CD4-positive, alpha-beta T cell treated with Interleukin-1 beta for 1 hour (primary cell): Measurements from ENCODE around the gene IFT74.
"Not testable (repeated sequence)": the region's sequence is repeated elsewhere in the genome, so short reads cannot be mapped to it uniquely, and the experiment has no call there.

Experiments
- DNase-seq, 2 donors: peaks; one replicate each; pipeline ENCODE4 v3.0.0-alpha.2; 2020 to 2022

The IFT74 gene

GRCh38 chr9:27085456-27085855 lies 129.2 kb downstream of the IFT74 start:
- DNase-seq: no peak

DNA sequence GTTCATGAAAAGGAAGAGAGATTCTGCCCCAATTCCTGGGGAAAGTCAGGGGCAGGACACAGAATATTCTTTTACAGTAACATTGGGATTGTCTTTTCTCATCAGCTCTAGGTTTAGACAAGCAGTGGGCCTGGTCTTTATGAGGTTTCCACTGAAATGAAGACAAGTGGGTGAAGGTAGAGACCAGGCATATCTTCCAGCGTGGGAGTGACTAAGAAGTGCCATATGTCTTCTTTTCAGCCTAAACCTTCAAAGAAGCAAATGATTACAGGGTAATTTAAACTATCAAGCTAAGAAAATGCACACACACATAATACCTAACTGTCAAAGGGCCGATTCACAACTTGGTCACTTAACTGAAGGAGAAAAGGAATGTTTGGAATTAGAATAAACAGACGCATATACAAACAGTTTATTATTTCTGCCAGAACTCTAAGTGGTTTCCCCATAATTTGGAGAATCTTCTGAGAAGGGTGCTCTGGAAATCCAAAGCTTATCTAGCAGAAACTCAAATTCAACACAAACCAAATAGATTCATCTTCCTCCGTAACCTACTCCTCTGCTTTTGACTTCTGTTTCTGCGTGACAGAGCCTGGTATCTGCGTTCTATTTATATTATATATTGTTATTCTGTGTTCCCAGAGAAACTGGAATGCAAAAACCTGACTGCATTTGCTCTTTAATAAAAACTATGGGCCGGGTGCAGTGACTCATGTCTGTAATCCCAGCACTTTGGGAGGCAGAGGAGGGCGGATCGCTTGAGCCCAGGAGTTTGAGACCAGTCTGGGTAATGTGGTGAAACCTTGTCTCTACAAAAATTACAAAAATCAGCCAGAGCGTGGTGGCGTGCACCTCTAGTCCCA lies 130.8 kb downstream of the IFT74 start:
- DNase-seq: no peak

DNA sequence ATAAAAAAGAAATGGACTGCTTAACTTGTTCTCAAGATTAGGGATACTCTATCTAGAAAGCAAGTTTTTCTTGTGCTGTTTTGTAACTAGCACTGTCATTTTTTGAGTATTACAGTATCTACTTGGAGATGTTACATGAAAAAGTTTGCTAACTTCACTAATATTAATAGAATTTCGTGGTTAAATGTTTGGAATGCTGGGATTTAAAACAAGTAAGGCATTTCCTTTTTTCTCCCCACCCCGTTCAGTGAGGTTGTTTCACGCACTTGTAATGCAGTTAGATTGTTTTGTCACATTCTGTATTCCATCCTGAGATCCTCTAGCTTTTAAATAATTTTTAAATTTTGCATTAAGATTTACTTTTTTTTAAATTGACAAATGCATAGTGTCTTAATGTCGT lies 132.8 kb downstream of the IFT74 start:
- no peak for DNase-seq

- DNase-seq: no peak
Measured at GRCh38 chr9:27089706-27090105, 133.5 kb downstream of the IFT74 start.

GRCh38 chr9:27090231-27090630 lies 134.0 kb downstream of the IFT74 start:
- DNase-seq: no peak

DNA sequence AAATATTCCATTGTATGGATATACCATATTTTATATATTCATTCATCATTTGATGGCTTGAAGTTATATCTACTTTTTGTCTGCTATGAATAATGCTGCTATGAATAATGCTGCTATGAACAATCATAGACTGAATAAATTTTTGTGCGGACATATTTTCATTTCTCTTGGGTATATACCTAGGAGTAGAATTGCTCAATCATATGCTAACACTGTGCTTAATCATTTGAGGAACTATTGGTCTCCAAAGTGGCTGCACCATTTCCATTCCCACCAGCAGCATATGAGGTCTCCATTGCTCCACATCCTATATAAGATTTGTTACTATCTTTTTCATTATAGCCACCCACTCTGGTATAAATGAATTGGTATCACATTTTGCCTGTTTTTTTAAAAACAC lies 134.5 kb downstream of the IFT74 start:
- no peak for DNase-seq

DNA sequence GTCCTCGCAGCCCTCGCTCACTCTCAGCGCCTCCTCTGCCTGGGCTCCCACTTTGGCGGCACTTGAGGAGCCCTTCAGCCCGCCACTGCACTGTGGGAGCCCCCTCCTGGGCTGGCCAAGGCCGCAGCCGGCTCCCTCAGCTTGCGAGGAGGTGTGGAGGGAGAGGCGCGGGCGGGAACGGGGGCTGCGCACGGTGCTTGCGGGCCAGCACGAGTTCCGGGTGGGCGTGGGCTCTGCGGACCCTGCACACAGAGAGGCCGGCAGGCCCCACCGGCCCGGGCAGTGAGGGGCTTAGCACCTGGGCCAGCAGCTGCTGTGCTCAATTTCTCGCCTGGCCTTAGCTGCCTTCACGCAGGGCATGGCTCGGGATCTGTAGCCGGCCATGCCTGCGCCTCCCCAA lies 136.3 kb downstream of the IFT74 start:
- not testable (repeated sequence) for DNase-seq

DNA sequence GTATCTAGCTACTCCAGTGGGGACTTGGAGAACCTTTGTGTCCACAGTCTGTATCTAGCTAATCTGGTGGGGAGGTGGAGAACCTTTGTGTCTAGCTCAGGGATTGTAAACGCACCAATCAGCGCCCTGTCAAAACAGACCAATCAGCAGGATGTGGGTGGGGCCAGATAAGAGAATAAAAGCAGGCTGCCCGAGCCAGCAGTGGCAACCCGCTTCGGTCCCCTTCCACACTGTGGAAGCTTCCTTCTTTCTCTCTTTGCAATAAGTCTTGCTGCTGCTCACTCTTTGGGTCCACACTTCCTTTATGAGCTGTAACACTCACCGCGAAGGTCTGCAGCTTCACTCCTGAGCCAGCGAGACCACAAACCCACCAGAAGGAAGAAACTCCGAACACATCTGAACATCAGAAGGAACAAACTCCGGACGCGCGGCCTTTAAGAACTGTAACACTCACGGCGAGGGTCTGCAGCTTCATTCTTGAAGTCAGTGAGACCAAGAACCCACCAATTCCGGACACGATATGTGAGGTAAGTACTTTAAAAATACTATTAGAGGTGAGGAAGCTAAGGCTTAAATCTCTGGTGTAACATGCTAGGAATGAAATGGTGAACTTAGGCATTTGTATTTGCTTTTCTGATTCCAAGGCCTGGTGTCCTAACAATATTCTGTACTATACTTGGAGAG lies 137.3 kb downstream of the IFT74 start:
- DNase-seq: not testable (repeated sequence)

- DNase-seq: no peak
Measured at GRCh38 chr9:27094640-27095298, 138.6 kb downstream of the IFT74 start.

DNA sequence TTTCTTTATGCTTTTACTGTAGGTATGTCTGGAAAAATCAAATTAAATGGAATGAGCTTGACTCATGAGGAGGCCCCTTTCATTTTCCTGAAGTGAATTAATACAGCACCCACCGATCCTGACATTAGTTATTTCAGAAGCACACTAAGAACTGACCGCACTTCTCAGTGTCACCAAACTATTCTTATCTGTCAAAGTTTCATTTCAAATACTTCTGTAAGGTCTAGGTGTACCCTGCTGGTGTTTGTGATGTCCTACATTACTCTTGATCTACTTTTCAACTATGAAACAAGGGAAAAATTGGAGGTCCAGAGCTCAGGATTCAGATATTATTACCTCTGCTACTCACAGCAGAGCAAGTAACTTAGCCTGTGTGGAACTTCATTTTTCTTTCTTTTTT lies 151.0 kb downstream of the IFT74 start:
- DNase-seq: no peak

DNA sequence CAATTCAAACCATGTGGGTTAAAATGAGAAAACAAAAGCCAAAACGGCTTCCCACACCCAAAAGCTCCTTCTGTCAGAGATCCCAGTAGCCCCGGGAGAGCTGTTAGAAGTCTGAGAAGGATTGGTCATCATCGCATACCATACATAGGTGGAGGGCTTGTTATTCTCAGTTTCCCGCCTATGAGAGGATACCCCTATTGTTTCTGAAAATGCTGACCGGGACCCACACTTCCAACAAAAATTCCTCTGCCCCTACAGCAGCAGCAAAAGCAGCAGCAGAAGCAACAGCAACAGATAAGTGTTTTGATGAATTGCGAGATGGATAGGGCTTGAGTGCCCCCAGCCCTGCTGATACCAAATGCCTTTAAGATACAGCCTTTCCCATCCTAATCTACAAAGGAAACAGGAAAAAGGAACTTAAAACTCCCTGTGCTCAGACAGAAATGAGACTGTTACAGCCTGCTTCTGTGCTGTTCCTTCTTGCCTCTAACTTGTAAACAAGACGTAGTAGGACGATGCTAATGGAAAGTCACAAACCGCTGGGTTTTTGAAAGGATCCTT lies 152.8 kb downstream of the IFT74 start, which contains the start of gene TEK:
Gene TEK (plus strand): TSS at position 245 of the 561 bp plus-strand sequence. CDS start 366 bp downstream, outside the sequence.
- DNase-seq: no peak

GRCh38 chr9:27109621-27110020 lies 153.4 kb downstream of the IFT74 start:
- DNase-seq: no peak

GRCh38 chr9:27110181-27110580 lies 154.0 kb downstream of the IFT74 start:
- no peak for DNase-seq

- DNase-seq: no peak
Measured at GRCh38 chr9:27112235-27112634, 156.0 kb downstream of the IFT74 start.
